NCI-H2029 treated with DMSO at 0.1 percent for 48 hours (cell line): ENCODE results near the gene DNTTIP2.
"Not testable (repeated sequence)": the region's sequence is repeated elsewhere in the genome, so short reads cannot be mapped to it uniquely, and the experiment has no call there.

Source experiments
- DNase-seq: peaks from one replicate; lab custom pipeline; 2025; lab: John Stamatoyannopoulos, UW

The DNTTIP2 gene

GRCh38 chr1:93876244-93876643, 2.8 kb downstream of the DNTTIP2 start:
- no peak for DNase-seq

- peak; percentile 24 for DNase-seq
These were observed 4.9 kb downstream of the DNTTIP2 start for GRCh38 chr1:93874025-93874651.

GRCh38 chr1:93871366-93871765, 7.6 kb downstream of the DNTTIP2 start:
- DNase-seq, result no peak

- DNase-seq, result no peak
These were observed 9.4 kb downstream of the DNTTIP2 start for GRCh38 chr1:93869653-93870052.

GRCh38 chr1:93868492-93868891, 10.5 kb downstream of the DNTTIP2 start:
- not testable (repeated sequence) for DNase-seq

GRCh38 chr1:93865253-93865652, 13.8 kb downstream of the DNTTIP2 start:
- no peak for DNase-seq

GRCh38 chr1:93864175-93864574, 14.8 kb downstream of the DNTTIP2 start:
- DNase-seq, result no peak

- not testable (repeated sequence) for DNase-seq
These were observed 21.4 kb downstream of the DNTTIP2 start for GRCh38 chr1:93857653-93858052.

GRCh38 chr1:93855983-93856382, 23.0 kb downstream of the DNTTIP2 start:
- not testable (repeated sequence) for DNase-seq

GRCh38 chr1:93853940-93854339, 25.1 kb downstream of the DNTTIP2 start:
- DNase-seq, result no peak

- DNase-seq, result no peak
These were observed 27.1 kb downstream of the DNTTIP2 start for GRCh38 chr1:93851878-93852277.

GRCh38 chr1:93851327-93851712, 27.7 kb downstream of the DNTTIP2 start:
- DNase-seq, result no peak

- DNase-seq, result not testable (repeated sequence)
These were observed 28.2 kb downstream of the DNTTIP2 start for GRCh38 chr1:93850687-93851326.

- DNase-seq, result no peak
These were observed 30.6 kb downstream of the DNTTIP2 start for GRCh38 chr1:93848350-93848883.

- peak; percentile 78 for DNase-seq
These were observed 31.2 kb downstream of the DNTTIP2 start for GRCh38 chr1:93847811-93848288.

- peak; percentile 78 for DNase-seq
These were observed 31.8 kb downstream of the DNTTIP2 start for GRCh38 chr1:93846992-93847810.

- peak; percentile 69 for DNase-seq
These were observed 32.6 kb downstream of the DNTTIP2 start for GRCh38 chr1:93846206-93846991.

GRCh38 chr1:93845538-93846205, 33.3 kb downstream of the DNTTIP2 start:
- no peak for DNase-seq

GRCh38 chr1:93844262-93845045, 34.6 kb downstream of the DNTTIP2 start:
- peak; percentile 73 for DNase-seq

GRCh38 chr1:93842750-93843500, 36.1 kb downstream of the DNTTIP2 start:
- DNase-seq, result no peak
